Spleen (tissue), 11 donors: Measurements from ENCODE around the gene TRPM7. TPM values are rescaled to one million over a fixed set of nuclear protein-coding genes. Genes with fewer than 3 reads are reported as not detected.

Experiments used
- DNase-seq: peaks from one replicate; pipeline ENCODE4 v3.0.0-alpha.2; 2020
- H3K27ac ChIP-seq, 8 donors: fragments of 200-600 bp; sonication (generic) in 7 of 8; 1 replicate in 4 of 8; 2 replicates in 4 of 8; pipeline versions ENCODE4 v1.5.0 to v1.8.0; 2016 to 2021; ENCODE audit warnings: inconsistent platforms in 4 of 8, mild to moderate bottlenecking in 4 of 8, moderate library complexity in 1 of 8
- H3K27me3 ChIP-seq, 7 donors: fragments of 200-600 bp; sonication (generic) in 6 of 7; replicated peaks in 1 of 7; 1 replicate in 4 of 7; 2 replicates in 3 of 7; pipeline versions ENCODE4 v1.5.0 to v1.8.0; 2016 to 2021; ENCODE audit warnings: inconsistent platforms in 3 of 7, mild to moderate bottlenecking in 1 of 7
- H3K36me3 ChIP-seq, 6 donors: fragments of 200-600 bp; sonication (generic) in 5 of 6; 1 replicate in 4 of 6; 2 replicates in 2 of 6; pipeline versions ENCODE4 v1.5.0 to v1.8.0; 2016 to 2021; ENCODE audit warnings: inconsistent platforms in 2 of 6
- H3K4me1 ChIP-seq, 6 donors: fragments of 200-600 bp; sonication (generic) in 5 of 6; 1 replicate in 3 of 6; 2 replicates in 3 of 6; pipeline versions ENCODE4 v1.5.0 to v1.8.0; 2016 to 2021; ENCODE audit warnings: inconsistent platforms in 3 of 6
- H3K4me3 ChIP-seq, 8 donors: fragments of 200-600 bp; sonication (generic) in 7 of 8; 1 replicate in 4 of 8; 2 replicates in 4 of 8; pipeline versions ENCODE4 v1.5.0 to v1.8.0; 2016 to 2021; ENCODE audit warnings: inconsistent platforms in 4 of 8, mild to moderate bottlenecking in 4 of 8, moderate library complexity in 2 of 8
- H3K9me3 ChIP-seq, 8 donors: fragments of 200-600 bp; sonication (generic) in 7 of 8; 1 replicate in 4 of 8; 2 replicates in 4 of 8; pipeline versions ENCODE4 v1.5.0 to v1.8.0; 2016 to 2021; ENCODE audit warnings: inconsistent platforms in 4 of 8
- CTCF ChIP-seq, 11 experiments: fragments of 200-600 bp in 7 of 11; fragments of 450-650 bp in 4 of 11; sonication (generic) in 4 of 11; IDR thresholded peaks in 8 of 11; conservative IDR thresholded peaks in 3 of 11; 1 replicate in 7 of 11; 2 replicates in 4 of 11; pipeline versions ENCODE4 v1.4.0 to v1.8.0; 2016 to 2021; ENCODE audit warnings: antibody characterized with exemption in 11 of 11, inconsistent platforms in 4 of 11, mild to moderate bottlenecking in 1 of 11
- POLR2A ChIP-seq, 3 donors: fragments of 450-650 bp; IDR thresholded peaks; one replicate each; pipeline ENCODE4 v1.5.1; 2017; ENCODE audit warnings: antibody characterized with exemption in 3 of 3, mild to moderate bottlenecking in 1 of 3
- POLR2AphosphoS5 ChIP-seq, 3 donors: sonication (generic); formaldehyde crosslinking; IDR thresholded peaks; one replicate each; pipeline ENCODE4 v1.5.1; 2017; ENCODE audit warnings: antibody characterized with exemption in 3 of 3
- WGBS, 5 donors: extraction: QIAGEN DNeasy Blood & Tissue Kit in 3 of 5; methylation state at CpG; one replicate each; pipeline versions ENCODE4 v1.1.5 to v1.1.7; 2013 to 2018; 5-methylcytosine and 5-hydroxymethylcytosine counted together
- intact Hi-C: fragments of 100-400 bp; cut with DNase I; formaldehyde crosslinking; loops from one replicate; pipeline ENCODE4 v1.15.0; 2023; ENCODE audit warnings: low total_unique reads
- polyA plus RNA-seq, 3 donors: library from polyadenylated mRNA; stranded (reverse); fragments of 200-250 nt; gene quantifications; one replicate each; pipeline ENCODE4 v1.2.1, GENCODE V29; 2013
- total RNA-seq, 7 donors: library from RNA; depleted of rRNA in 3 of 7; stranded (reverse); fragments of >200 nt in 3 of 7; fragmentation: NEBNext Ultra II Directional in 4 of 7; extraction: Animal tissue kit (Norgen Biotek cat#: 25700) in 4 of 7; gene quantifications; one replicate each; pipeline versions ENCODE4 v1.1.0 to v1.2.1, GENCODE V29; 2016 to 2021
- donor health status: healthy with polysubstance abuse.
- donor health status: DM: no; HTN: no; CAD: no; lungs with moderate emphysema.
- donor health status: DM: no; HTN: no; CAD: no.
- donor health status: Bipolar disorder and iron deficiency.
- donor health status: healthy.
- donor health status: DM: no; HTN: no; CAD: no.
- donor health status: DM: yes; HTN: yes; CAD: no.

TRPM7 gene
- total and polyA plus RNA-seq, 10 donors = 6.4 to 101 (median 46.7) TPM

GRCh38 chr15:50665938-50666337 is 20.7 kb downstream of the TRPM7 start:
- TF ChIP-seq POLR2AphosphoS5 (IDR thresholded peaks at IDR 0.05) (no peak), POLR2A (IDR thresholded peaks at IDR 0.05) (no peak), CTCF (IDR thresholded peaks at IDR 0.05 in 8 of 11, conservative IDR thresholded peaks at IDR 0.05 in 3 of 11) (no peak)
- Histone ChIP-seq H3K4me1 (peaks cover 0 to 17% (median 4%) of the 10 kb centered on the region in 6 donors), H3K4me3 (no peak overlapping the region), H3K9me3 (no peaks in the 10 kb centered on the region), H3K36me3 (peaks cover 0 to 71% (median 12%) of the 10 kb centered on the region in 6 donors), H3K27ac (no peak overlapping the region), H3K27me3 (no peaks in the 10 kb centered on the region)
- intact Hi-C loops = no loop called here
- WGBS, 5 donors = 87 to 94% (median 91%) methylated on average over 5 of the region's 5 CpGs
- DNase-seq = no peak

- TF ChIP-seq POLR2A (IDR thresholded peaks at IDR 0.05) = no peak
- TF ChIP-seq CTCF (IDR thresholded peaks at IDR 0.05 in 8 of 11, conservative IDR thresholded peaks at IDR 0.05 in 3 of 11) = no peak
- no peak for TF ChIP-seq POLR2AphosphoS5 (IDR thresholded peaks at IDR 0.05)
- intact Hi-C loops = no loop called here
- Histone ChIP-seq H3K4me3 (no peak overlapping the region), H3K4me1 (no peaks in the 10 kb centered on the region), H3K36me3 (peaks cover 0 to 100% (median 73%) of the 10 kb centered on the region in 6 donors), H3K27ac (no peak overlapping the region), H3K27me3 (no peaks in the 10 kb centered on the region), H3K9me3 (no peaks in the 10 kb centered on the region)
- DNase-seq = no peak
- 84 to 96% (median 95%) methylated on average over 4 of the region's 4 CpGs for WGBS, 5 donors
These were observed 31.0 kb downstream of the TRPM7 start for GRCh38 chr15:50655555-50655954.

- H3K36me3 ChIP-seq = peaks cover 0 to 100% (median 78%) of the 10 kb centered on the region in 6 donors
- H3K4me3 ChIP-seq = no peak overlapping the region
- WGBS, 5 donors = 81 to 91% (median 83%) methylated on average over 6 of the region's 6 CpGs
- DNase-seq = no peak
- TF ChIP-seq POLR2AphosphoS5 (IDR thresholded peaks at IDR 0.05) (no peak), POLR2A (IDR thresholded peaks at IDR 0.05) (no peak), CTCF (IDR thresholded peaks at IDR 0.05 in 8 of 11, conservative IDR thresholded peaks at IDR 0.05 in 3 of 11) (no peak)
- no peaks in the 10 kb centered on the region for H3K27me3 ChIP-seq
- intact Hi-C loops = no loop called here
- no peaks in the 10 kb centered on the region for H3K9me3 ChIP-seq
- no peaks in the 10 kb centered on the region for H3K4me1 ChIP-seq
- no peak overlapping the region for H3K27ac ChIP-seq
These were observed 33.3 kb downstream of the TRPM7 start for GRCh38 chr15:50653156-50653743.

- H3K27ac ChIP-seq = no peak overlapping the region
- no peak for DNase-seq
- H3K9me3 ChIP-seq = no peaks in the 10 kb centered on the region
- H3K4me1 ChIP-seq = no peaks in the 10 kb centered on the region
- no peak overlapping the region for H3K4me3 ChIP-seq
- intact Hi-C loops = no loop called here
- H3K27me3 ChIP-seq = no peaks in the 10 kb centered on the region
- TF ChIP-seq CTCF (IDR thresholded peaks at IDR 0.05 in 8 of 11, conservative IDR thresholded peaks at IDR 0.05 in 3 of 11) (no peak), POLR2AphosphoS5 (IDR thresholded peaks at IDR 0.05) (no peak), POLR2A (IDR thresholded peaks at IDR 0.05) (no peak)
- peaks cover 0 to 100% (median 80%) of the 10 kb centered on the region in 6 donors for H3K36me3 ChIP-seq
- WGBS, 5 donors = 80 to 100% (median 94%) methylated on average over 3 of the region's 3 CpGs
These were observed 33.9 kb downstream of the TRPM7 start for GRCh38 chr15:50652671-50653070.
